Astrocyte (in vitro differentiated cells and primary cell): ENCODE data around the gene ACTG1.

Experiments used
- EZH2 ChIP-seq: IDR thresholded peaks from 2 replicates; pipeline ENCODE4 v1.6.1; 2012; ENCODE audit warnings: mild to moderate bottlenecking, low read length, inconsistent platforms; ENCODE audit not compliant: insufficient read depth
- TF ChIP-seq, protein P1 (sequence below): IDR thresholded peaks from 2 replicates; pipeline ENCODE4 v1.5.1; 2011; ENCODE audit warnings: low read depth, mild to moderate bottlenecking, inconsistent platforms, low read length, moderate library complexity; ENCODE audit not compliant: insufficient read depth

DNA sequence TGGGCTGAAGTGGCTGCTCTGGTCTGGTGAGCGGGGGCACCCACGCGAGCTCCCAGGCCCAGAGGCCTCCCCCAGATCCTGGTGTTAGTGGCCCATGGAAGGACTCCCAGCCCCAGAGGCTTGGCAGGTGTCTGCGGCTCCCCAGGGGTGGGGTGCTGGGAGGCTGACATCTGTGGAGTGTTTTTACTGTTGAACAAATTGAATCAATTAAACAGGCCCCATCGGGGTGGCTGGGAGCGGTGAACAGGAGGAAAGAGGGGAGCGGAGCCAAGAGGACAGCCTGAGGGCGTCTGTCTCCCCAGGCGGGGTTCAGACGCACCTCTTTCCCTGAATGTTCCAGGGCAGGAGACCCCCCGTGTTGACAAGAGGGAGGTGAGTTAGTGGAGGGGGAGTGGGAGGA, 29.9 kb downstream of the ACTG1 start:
- TF ChIP-seq, protein P1, sequence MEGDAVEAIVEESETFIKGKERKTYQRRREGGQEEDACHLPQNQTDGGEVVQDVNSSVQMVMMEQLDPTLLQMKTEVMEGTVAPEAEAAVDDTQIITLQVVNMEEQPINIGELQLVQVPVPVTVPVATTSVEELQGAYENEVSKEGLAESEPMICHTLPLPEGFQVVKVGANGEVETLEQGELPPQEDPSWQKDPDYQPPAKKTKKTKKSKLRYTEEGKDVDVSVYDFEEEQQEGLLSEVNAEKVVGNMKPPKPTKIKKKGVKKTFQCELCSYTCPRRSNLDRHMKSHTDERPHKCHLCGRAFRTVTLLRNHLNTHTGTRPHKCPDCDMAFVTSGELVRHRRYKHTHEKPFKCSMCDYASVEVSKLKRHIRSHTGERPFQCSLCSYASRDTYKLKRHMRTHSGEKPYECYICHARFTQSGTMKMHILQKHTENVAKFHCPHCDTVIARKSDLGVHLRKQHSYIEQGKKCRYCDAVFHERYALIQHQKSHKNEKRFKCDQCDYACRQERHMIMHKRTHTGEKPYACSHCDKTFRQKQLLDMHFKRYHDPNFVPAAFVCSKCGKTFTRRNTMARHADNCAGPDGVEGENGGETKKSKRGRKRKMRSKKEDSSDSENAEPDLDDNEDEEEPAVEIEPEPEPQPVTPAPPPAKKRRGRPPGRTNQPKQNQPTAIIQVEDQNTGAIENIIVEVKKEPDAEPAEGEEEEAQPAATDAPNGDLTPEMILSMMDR: no peak
- no peak for TF ChIP-seq EZH2
